Panc1 (cell line): ENCODE measurements around the gene LIX1L. TPM values are rescaled to one million over a fixed set of nuclear protein-coding genes. Genes with fewer than 3 reads are reported as not detected.
A peak's percentile ranks its signal among the peaks of the same experiment; 100 is the strongest.

Source experiments
- ATAC-seq: fragments of 200-7000 bp; cut with Tn5 transposase; 2 replicates; pipeline ENCODE4 v1.9.1; 2020; ENCODE audit warnings: mild to moderate bottlenecking, moderate library complexity
- BruUV-seq: library from RNA; stranded (reverse); fragments of 400-500 nt; replicated peaks from 2 replicates; lab custom pipeline; 2021; lab: Mats Ljungman, UMichigan
- CTCF ChIA-PET: fragments of 300-600 bp; sonication (Branson Sonifier 250); formaldehyde crosslinking; loops from one replicate; lab custom pipeline; 2022; ENCODE audit warnings: antibody characterized with exemption; lab: Charles Lee
- POLR2A ChIA-PET: fragments of 300-600 bp; sonication (Branson Sonifier 250); formaldehyde crosslinking; loops from one replicate; lab custom pipeline; 2022; ENCODE audit warnings: antibody characterized with exemption; lab: Charles Lee
- DNase-seq: peaks from one replicate; pipeline ENCODE4 v3.0.0-alpha.2; 2010; ENCODE audit warnings: low read depth, low spot score
- H3K27ac ChIP-seq: 2 replicates; pipeline ENCODE4 v1.5.1; 2011; ENCODE audit warnings: mild to moderate bottlenecking, low read length, inconsistent platforms
- H3K27me3 ChIP-seq: fragments of 200-500 bp; sonication (Bioruptor generic); 2 replicates; pipeline ENCODE4 v1.6.0; 2014; ENCODE audit warnings: low read length, inconsistent platforms; ENCODE audit not compliant: control insufficient read depth, insufficient read depth
- H3K36me3 ChIP-seq: fragments of 200-500 bp; sonication (Bioruptor generic); 2 replicates; pipeline ENCODE4 v1.5.1; 2014; ENCODE audit warnings: inconsistent platforms, mild to moderate bottlenecking, low read length, moderate library complexity; ENCODE audit not compliant: control insufficient read depth, insufficient read depth
- H3K4me1 ChIP-seq: 2 replicates; pipeline ENCODE4 v1.5.1; 2011; ENCODE audit warnings: inconsistent platforms, mild to moderate bottlenecking, low read length, moderate library complexity; ENCODE audit not compliant: control insufficient read depth, insufficient read depth
- H3K4me3 ChIP-seq, 2 experiments: 2 replicates each; pipeline ENCODE4 v1.5.1; 2011 to 2012; ENCODE audit warnings: low read depth in 2 of 2, low read length in 2 of 2, mild to moderate bottlenecking in 2 of 2, inconsistent platforms in 1 of 2, moderate library complexity in 1 of 2
- H3K9me3 ChIP-seq: fragments of 200-500 bp; sonication (Bioruptor generic); 2 replicates; pipeline ENCODE4 v1.5.1; 2014; ENCODE audit warnings: low read depth, mild to moderate bottlenecking, inconsistent platforms, low read length, moderate library complexity; ENCODE audit not compliant: control insufficient read depth, insufficient read depth
- CTCF ChIP-seq: fragments of 450-650 bp; IDR thresholded peaks from 2 replicates; pipeline ENCODE4 v1.5.1; 2017; ENCODE audit warnings: mild to moderate bottlenecking
- POLR2AphosphoS5 ChIP-seq: IDR thresholded peaks from 2 replicates; pipeline ENCODE4 v1.6.1; 2012; ENCODE audit warnings: mild to moderate bottlenecking, low read depth, low read length, moderate library complexity
- REST ChIP-seq, 2 experiments: IDR thresholded peaks; 2 replicates each; pipeline ENCODE4 v1.6.1; 2011 to 2012; ENCODE audit warnings: low read depth in 2 of 2, control low read depth in 1 of 2, low read length in 1 of 2, mild to moderate bottlenecking in 1 of 2, moderate library complexity in 1 of 2; ENCODE audit not compliant: insufficient read depth in 1 of 2
- SIN3A ChIP-seq: IDR thresholded peaks from 2 replicates; pipeline ENCODE4 v1.6.1; 2012; ENCODE audit warnings: low read depth, mild to moderate bottlenecking, low read length, moderate library complexity, borderline replicate concordance; ENCODE audit not compliant: insufficient read depth
- TCF7L2 ChIP-seq: IDR thresholded peaks from 2 replicates; pipeline ENCODE4 v1.6.1; 2011; ENCODE audit warnings: mild to moderate bottlenecking, low read depth, low read length, inconsistent platforms
- in situ Hi-C: cut with HindIII; loops from 2 replicates; pipeline ENCODE4 v1.10.0; 2016; ENCODE audit warnings: low sequenced_read_pairs, low pct_unique_long_range_greater_than_20kb
- intact Hi-C: fragments of 100-400 bp; cut with micrococcal nuclease; formaldehyde crosslinking; loops from one replicate; pipeline ENCODE4 v1.10.0; 2022; ENCODE audit not compliant: unreplicated experiment
- total RNA-seq: library from RNA; stranded (reverse); gene quantifications from one replicate; pipeline ENCODE4 v1.2.1, GENCODE V29; 2021; ENCODE audit not compliant: unreplicated experiment

The LIX1L gene
- total RNA-seq, 1 experiment from 2014 or later = 23.3 TPM

GRCh38 chr1:145959957-145960467 lies 2.2 kb upstream of the LIX1L start:
- in situ Hi-C loops (no loop called here), intact Hi-C loops (loop anchor here (5.0 kb wide), 1 partner anchor 68 kb away; no protein-coding TSS in a partner anchor)
- Histone ChIP-seq H3K27me3 (no peaks in the 10 kb centered on the region), H3K4me3 (peak overlapping the region; percentile 76 to 92), H3K4me1 (peaks cover 48% of the 10 kb centered on the region), H3K27ac (peak overlapping the region; percentile 83), H3K36me3 (no peaks in the 10 kb centered on the region), H3K9me3 (no peaks in the 10 kb centered on the region)
- no TSS peak for BruUV-seq
- ChIA-PET POLR2A (interaction anchor here (0.6 kb wide), 1 partner anchor 32 kb away, joined by 16 read pairs; no protein-coding TSS in a partner anchor), CTCF (no interaction called here)
- ATAC-seq (no peak), DNase-seq (no peak)
- TF ChIP-seq SIN3A (no peak), TCF7L2 (no peak), REST (IDR thresholded peaks at IDR 0.05; ENCODE audit: insufficient read depth in 1 of 2, low read depth in 2 of 2, low read length in 1 of 2) (no peak), CTCF (no peak), POLR2AphosphoS5 (no peak)

GRCh38 chr1:145959333-145959732 lies 1.5 kb upstream of the LIX1L start:
- Histone ChIP-seq H3K27me3 (no peaks in the 10 kb centered on the region), H3K9me3 (no peaks in the 10 kb centered on the region), H3K27ac (peak overlapping the region; percentile 34), H3K4me3 (no peak overlapping the region), H3K36me3 (no peaks in the 10 kb centered on the region), H3K4me1 (peaks cover 51% of the 10 kb centered on the region)
- BruUV-seq = no TSS peak
- POLR2A ChIA-PET = no interaction called here
- no peak for ATAC-seq
- TF ChIP-seq SIN3A (no peak), CTCF (no peak), POLR2AphosphoS5 (no peak), REST (IDR thresholded peaks at IDR 0.05; ENCODE audit: insufficient read depth in 1 of 2, low read depth in 2 of 2, low read length in 1 of 2) (no peak), TCF7L2 (no peak)
- DNase-seq = no peak
- CTCF ChIA-PET = interaction anchor here (0.7 to 1.6 kb wide), 2 partner anchors 49 to 67 kb away, joined by 3 to 4 read pairs; no protein-coding TSS in a partner anchor
- intact Hi-C loops = no loop called here
- in situ Hi-C loops = no loop called here
